Left ventricle myocardium superior (tissue), 1 donor: ENCODE data around the gene C1QTNF1. TPM values are rescaled to one million over a fixed set of nuclear protein-coding genes. Genes with fewer than 3 reads are reported as not detected.

Experiments used
- ATAC-seq: fragments of 200-7000 bp; cut with Tn5 transposase; one replicate; pipeline ENCODE4 v1.9.1; 2020; ENCODE audit warnings: mild to moderate bottlenecking, moderate library complexity
- DNase-seq: peaks from one replicate; pipeline ENCODE4 v3.0.0-alpha.2; 2020
- intact Hi-C: fragments of 100-400 bp; cut with micrococcal nuclease; formaldehyde crosslinking; loops from one replicate; pipeline ENCODE4 v1.11.0; 2022
- long read RNA-seq: library from polyadenylated mRNA; unstranded; transcript quantifications from one replicate; pipeline ENCODE4 v2.0.0, GENCODE V29; 2021
- total RNA-seq: library from RNA; stranded (reverse); fragmentation: NEBNext Ultra II Directional; extraction: Animal tissue kit (Norgen Biotek cat#: 25700); gene quantifications from one replicate; pipeline ENCODE4 v1.2.1, GENCODE V29; 2021
- donor health status: DM: no; HTN: yes; CAD: no; lungs with severe emphysema.

Gene C1QTNF1
- total RNA-seq, result 247 TPM
- long read RNA-seq, transcript C1QTNF1-205 (4 exons, 1,294 nt), result minor isoform, 15 of 147 reads
- long read RNA-seq, transcript C1QTNF1-208 (3 exons, 1,600 nt), result minor isoform, 5 of 147 reads
- long read RNA-seq, transcript C1QTNF1-206 (4 exons, 1,672 nt), result major isoform, 42 of 147 reads
- long read RNA-seq, partial matches to known transcripts, result 0 of 147 reads
- long read RNA-seq, other reads (novel, unspliced or antisense), result 79 of 147 reads

- intact Hi-C loops, result no loop called here
- ATAC-seq (peak; percentile 26), DNase-seq (peak; percentile 80)
Measured at GRCh38 chr17:79023886-79024771, at the start of gene C1QTNF1. C1QTNF1 (plus strand) TSS chr17:79024169; CDS start chr17:79043969, 19,800 bp downstream.

DNA sequence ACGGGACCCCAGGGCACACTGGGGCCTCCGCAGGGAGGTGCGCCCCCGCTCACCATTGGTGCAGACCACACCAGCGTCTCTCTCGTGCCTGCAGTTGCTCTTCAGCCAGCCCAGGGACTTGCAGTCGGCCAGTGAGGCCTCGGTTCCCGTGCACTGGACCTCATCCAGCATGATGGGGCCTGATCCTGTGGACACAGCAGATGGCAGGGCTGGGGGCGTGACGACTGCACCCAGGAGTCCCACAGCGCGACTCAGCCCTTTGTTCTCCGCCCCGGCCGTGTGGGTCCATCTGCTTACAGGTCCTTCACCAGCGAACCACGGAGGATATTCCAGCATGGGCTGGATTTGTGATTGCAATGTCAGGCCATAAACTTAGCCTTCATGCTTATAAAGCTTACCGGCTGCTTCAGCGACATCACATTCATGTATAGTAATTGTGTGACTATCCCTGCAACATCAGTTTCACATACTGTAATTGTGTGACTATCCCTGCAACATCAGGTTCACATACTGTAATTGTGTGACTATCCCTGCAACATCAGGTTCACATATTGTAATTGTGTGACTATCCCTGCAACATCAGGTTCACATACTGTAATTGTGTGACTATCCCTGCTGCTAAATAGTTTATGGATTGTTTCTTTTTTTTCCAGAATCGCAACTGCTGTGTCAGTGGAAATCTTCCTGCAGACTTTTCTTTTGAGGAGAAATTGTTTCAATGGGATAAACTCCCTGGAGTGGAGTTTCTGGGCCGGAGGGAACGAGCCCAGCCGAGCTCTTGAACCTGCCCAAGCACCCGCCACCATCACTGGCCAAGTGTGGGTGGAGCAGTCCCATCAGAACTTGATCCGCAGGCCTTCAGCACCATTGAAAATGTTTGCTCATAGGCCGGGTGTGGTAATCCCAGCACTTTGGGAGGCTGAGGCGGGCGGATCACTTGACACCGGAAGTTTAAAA is 49.1 kb upstream of the C1QTNF1 start:
- intact Hi-C loops, result loop anchor here (5.0 to 10.0 kb wide), 2 partner anchors 50 to 103 kb away; partner anchors contain the start of gene TIMP2
- DNase-seq, result peak; percentile 70
- ATAC-seq, result peak; percentile 21

GRCh38 chr17:78976907-78977680 is 46.9 kb upstream of the C1QTNF1 start:
- ATAC-seq, result no peak
- intact Hi-C loops, result loop anchor here (10.0 kb wide), 1 partner anchor 52 kb away; the partner anchor contains the start of gene TIMP2
- no peak for DNase-seq

DNA sequence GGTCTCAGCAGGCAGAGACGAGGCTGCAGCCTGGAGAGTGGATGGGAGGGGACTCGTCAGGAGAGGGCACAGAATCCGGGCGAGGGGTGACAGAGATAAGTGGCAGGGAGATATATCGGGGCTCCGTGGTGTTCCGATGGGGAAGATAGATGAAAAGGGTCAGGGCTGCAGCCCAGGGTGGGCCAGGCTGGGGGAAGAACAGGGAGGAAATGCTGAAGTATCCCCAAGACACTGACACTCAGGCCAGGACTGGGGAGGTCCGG is 46.4 kb upstream of the C1QTNF1 start:
- intact Hi-C loops, result loop anchor here (10.0 kb wide), 1 partner anchor 53 kb away; the partner anchor contains the start of gene TIMP2
- ATAC-seq, result no peak
- DNase-seq, result no peak

GRCh38 chr17:78977997-78978973 is 45.7 kb upstream of the C1QTNF1 start:
- intact Hi-C loops, result loop anchor here (10.0 kb wide), 1 partner anchor 53 kb away; the partner anchor contains the start of gene TIMP2
- ATAC-seq (peak; percentile 72), DNase-seq (peak; percentile 78)

DNA sequence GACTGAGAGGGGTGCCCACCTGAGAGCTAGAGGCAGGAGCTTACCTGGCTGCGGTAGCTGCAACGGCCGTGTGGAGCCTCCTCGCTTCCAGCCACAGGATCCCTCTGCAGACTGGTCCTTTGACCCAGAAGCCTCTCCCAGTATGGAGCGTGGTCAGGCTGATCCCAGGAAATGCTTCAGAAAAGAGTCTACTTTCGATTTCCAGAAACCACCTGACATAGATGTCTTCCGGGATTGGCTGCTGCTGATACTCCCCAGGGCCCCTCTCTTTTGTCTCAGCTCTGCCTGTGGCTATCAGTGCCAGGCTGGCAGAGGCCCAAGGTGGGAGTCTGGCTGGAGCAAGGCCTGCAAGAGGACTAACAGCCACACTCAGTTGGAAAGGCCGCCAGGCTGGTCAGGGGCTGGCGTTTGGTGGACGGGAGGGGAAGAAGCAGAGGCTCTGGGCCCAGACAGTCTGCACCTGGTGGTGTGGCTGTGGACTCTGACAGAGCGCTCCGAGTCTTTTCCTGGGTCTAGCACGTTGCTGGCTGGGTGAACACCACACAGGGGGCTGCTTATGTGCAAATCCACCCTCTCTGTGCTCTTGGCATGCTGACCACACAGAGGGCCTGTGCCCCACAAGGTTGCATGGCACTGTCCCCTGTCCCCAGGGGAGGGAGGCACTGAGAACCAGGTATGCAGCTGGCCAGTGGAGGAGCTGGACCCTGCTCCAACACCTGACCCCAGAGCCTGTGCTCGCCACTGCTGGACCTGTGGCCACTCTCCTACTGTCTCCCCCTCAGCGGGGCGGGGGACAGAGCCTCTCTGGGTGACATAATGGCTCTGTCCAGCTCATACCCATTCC is 44.0 kb upstream of the C1QTNF1 start, which contains the start of gene LGALS3BP:
TSS of gene LGALS3BP (minus strand) at position 144 of the 844 bp plus-strand sequence. CDS start 2,732 bp downstream, outside the sequence.
- peak; percentile 85 for DNase-seq
- intact Hi-C loops, result loop anchor here (10.0 kb wide), 1 partner anchor 55 kb away; the partner anchor contains the start of gene TIMP2
- ATAC-seq, result peak; percentile 78

GRCh38 chr17:78980624-78980972 is 43.4 kb upstream of the C1QTNF1 start:
- no peak for DNase-seq
- no peak for ATAC-seq
- intact Hi-C loops, result no loop called here

- ATAC-seq (no peak), DNase-seq (peak; percentile 11)
- intact Hi-C loops, result no loop called here
Measured at GRCh38 chr17:78981010-78981888, 42.7 kb upstream of the C1QTNF1 start.

- no peak for ATAC-seq
- intact Hi-C loops, result no loop called here
- peak; percentile 3 for DNase-seq
Measured at GRCh38 chr17:78985395-78985794, 38.6 kb upstream of the C1QTNF1 start.

DNA sequence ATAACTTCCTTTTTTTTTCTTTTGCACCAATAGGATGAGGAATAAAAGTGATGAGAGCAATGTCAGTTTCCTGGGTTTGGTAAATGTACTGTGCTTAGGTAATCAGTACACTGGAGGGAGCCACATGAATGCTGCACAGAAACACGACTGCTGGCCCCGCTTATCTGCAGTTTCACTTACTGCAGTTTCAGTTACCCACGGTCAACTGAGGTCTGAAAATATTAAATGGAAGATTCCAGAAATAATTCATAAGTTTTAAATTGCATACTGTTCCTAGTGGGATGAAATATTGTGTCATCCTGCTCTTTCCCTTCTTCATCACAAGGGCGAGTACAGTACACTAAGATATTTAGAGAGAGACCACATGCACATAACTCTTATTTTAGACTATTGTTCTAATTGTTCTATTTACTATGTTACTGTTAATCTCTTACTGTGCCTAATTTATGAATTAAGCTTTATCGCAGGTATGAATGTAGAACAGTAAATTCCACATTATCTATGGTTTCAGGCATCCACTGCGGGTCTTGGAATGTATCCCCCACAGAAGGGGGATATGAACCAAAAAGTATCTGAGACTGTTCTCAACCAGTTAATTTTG is 37.8 kb upstream of the C1QTNF1 start:
- ATAC-seq, result peak; percentile 77
- peak; percentile 59 for DNase-seq
- intact Hi-C loops, result no loop called here

- intact Hi-C loops, result no loop called here
- ATAC-seq, result peak; percentile 64
- DNase-seq, result peak; percentile 34
Measured at GRCh38 chr17:78986649-78987328, 37.2 kb upstream of the C1QTNF1 start.

DNA sequence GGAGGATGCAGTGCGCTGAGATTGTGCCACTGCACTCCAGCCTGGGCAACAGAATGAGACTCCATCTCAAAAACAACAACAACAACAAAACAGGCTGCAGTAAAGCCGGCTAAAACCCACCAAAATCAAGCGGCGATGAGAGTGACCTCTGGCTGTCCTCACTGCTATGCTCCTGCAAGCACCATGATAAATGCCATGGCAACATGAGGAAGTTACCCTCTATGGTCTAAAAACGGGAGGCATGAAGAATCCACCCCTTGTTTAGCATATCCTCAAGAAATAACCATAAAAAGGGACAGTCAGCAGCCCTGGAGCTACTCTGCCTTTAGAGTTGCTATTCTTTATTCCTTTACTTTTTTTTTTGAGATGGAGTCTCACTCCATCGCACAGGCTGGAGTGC is 35.8 kb upstream of the C1QTNF1 start:
- intact Hi-C loops, result no loop called here
- DNase-seq, result peak; percentile 25
- peak; percentile 15 for ATAC-seq

- ATAC-seq, result no peak
- peak; percentile 44 for DNase-seq
- intact Hi-C loops, result no loop called here
Measured at GRCh38 chr17:78990349-78991016, 33.5 kb upstream of the C1QTNF1 start.
